Neural crest cell (in vitro differentiated cells): ENCODE measurements around the gene TRAF2. TPM values are rescaled to one million over a fixed set of nuclear protein-coding genes. Genes with fewer than 3 reads are reported as not detected.
"Not testable (repeated sequence)": the region's sequence is repeated elsewhere in the genome, so short reads cannot be mapped to it uniquely, and the experiment has no call there.

Source experiments
- DNase-seq: peaks from one replicate; pipeline ENCODE4 v3.0.0; 2021; ENCODE audit warnings: low read depth, mixed read lengths, low spot score
- H3K27ac Mint-ChIP-seq: one replicate; pipeline ENCODE4 v1.8.0; 2021; ENCODE audit warnings: mild to moderate bottlenecking, mixed read lengths; ENCODE audit not compliant: unreplicated experiment
- H3K27me3 Mint-ChIP-seq: 2 replicates; pipeline ENCODE4 v1.8.0; 2021; ENCODE audit warnings: low read depth, mild to moderate bottlenecking, mixed read lengths
- H3K36me3 Mint-ChIP-seq: 2 replicates; pipeline ENCODE4 v1.8.0; 2021; ENCODE audit warnings: low read depth, mild to moderate bottlenecking, mixed read lengths
- H3K4me1 Mint-ChIP-seq: 2 replicates; pipeline ENCODE4 v1.8.0; 2021; ENCODE audit warnings: mixed read lengths
- H3K4me3 Mint-ChIP-seq: one replicate; pipeline ENCODE4 v1.8.0; 2021; ENCODE audit warnings: mild to moderate bottlenecking, mixed read lengths
- H3K9me3 Mint-ChIP-seq: 2 replicates; pipeline ENCODE4 v1.8.0; 2021; ENCODE audit warnings: mixed read lengths
- CTCF ChIP-seq: fragments of 200-600 bp; sonication (generic); conservative IDR thresholded peaks from 2 replicates; pipeline ENCODE4 v1.5.0; 2021; ENCODE audit warnings: antibody characterized with exemption, mild to moderate bottlenecking
- total RNA-seq: library from RNA; stranded (reverse); gene quantifications from 2 replicates; pipeline ENCODE4 v1.2.1, GENCODE V29; 2021

TRAF2 gene
- total RNA-seq, 1 donor from 2014 or later = 30.1 TPM

GRCh38 chr9:136843801-136844740 lies 42.2 kb upstream of the TRAF2 start:
- Mint-ChIP-seq H3K4me3 (peak overlapping the region; percentile 76), H3K27me3 (peaks cover 47% of the 10 kb centered on the region), H3K4me1 (peaks cover 22% of the 10 kb centered on the region)
- H3K9me3 Mint-ChIP-seq, H3K36me3 Mint-ChIP-seq, H3K27ac Mint-ChIP-seq: not testable (repeated sequence)
- DNase-seq = peak; percentile 65
- peak; percentile 70 for TF ChIP-seq CTCF

- TF ChIP-seq CTCF = no peak
- no peak overlapping the region for H3K27ac Mint-ChIP-seq
- H3K4me3 Mint-ChIP-seq = peak overlapping the region; percentile 69
- H3K4me1 Mint-ChIP-seq = peaks cover 25% of the 10 kb centered on the region
- no peaks in the 10 kb centered on the region for H3K9me3 Mint-ChIP-seq
- peaks cover 3% of the 10 kb centered on the region for H3K36me3 Mint-ChIP-seq
- no peak for DNase-seq
- peaks cover 49% of the 10 kb centered on the region for H3K27me3 Mint-ChIP-seq
Observed at GRCh38 chr9:136844761-136845464, 41.4 kb upstream of the TRAF2 start.

GRCh38 chr9:136845465-136846260 lies 40.7 kb upstream of the TRAF2 start:
- TF ChIP-seq CTCF = no peak
- DNase-seq = no peak
- Mint-ChIP-seq H3K4me3 (peak overlapping the region; percentile 69), H3K9me3 (no peaks in the 10 kb centered on the region), H3K36me3 (no peaks in the 10 kb centered on the region), H3K27me3 (peaks cover 46% of the 10 kb centered on the region), H3K4me1 (peaks cover 21% of the 10 kb centered on the region), H3K27ac (no peak overlapping the region)

GRCh38 chr9:136846376-136847087 lies 39.8 kb upstream of the TRAF2 start:
- DNase-seq = no peak
- H3K36me3 Mint-ChIP-seq = no peaks in the 10 kb centered on the region
- H3K27me3 Mint-ChIP-seq = peaks cover 40% of the 10 kb centered on the region
- H3K4me3 Mint-ChIP-seq = peak overlapping the region; percentile 51
- no peaks in the 10 kb centered on the region for H3K9me3 Mint-ChIP-seq
- H3K4me1 Mint-ChIP-seq = peaks cover 15% of the 10 kb centered on the region
- no peak overlapping the region for H3K27ac Mint-ChIP-seq
- TF ChIP-seq CTCF = no peak
